Activated T-cell treated with anti-CD3 and anti-CD28 coated beads, Interleukin-2, amount 50 U/mL, for 4 hours (primary cell): ENCODE measurements around the gene HECTD1. TPM values are rescaled to one million over a fixed set of nuclear protein-coding genes. Genes with fewer than 3 reads are reported as not detected.
A peak's percentile ranks its signal among the peaks of the same experiment; 100 is the strongest.
"Not testable (repeated sequence)": the region's sequence is repeated elsewhere in the genome, so short reads cannot be mapped to it uniquely, and the experiment has no call there.

Source experiments
- ATAC-seq, 2 donors: fragments of 200-7000 bp; cut with Tn5 transposase; one replicate each; pipeline ENCODE4 v1.10.0; 2021
- DNase-seq: peaks from one replicate; pipeline ENCODE4 v3.0.0-alpha.2; 2020
- H3K27me3 Mint-ChIP-seq: one replicate; pipeline ENCODE4 v1.8.0; 2021; ENCODE audit warnings: low read depth, mixed read lengths
- H3K36me3 Mint-ChIP-seq: one replicate; pipeline ENCODE4 v1.8.0; 2022; ENCODE audit warnings: mixed read lengths; ENCODE audit not compliant: insufficient read depth
- H3K4me1 Mint-ChIP-seq: one replicate; pipeline ENCODE4 v1.8.0; 2021; ENCODE audit warnings: low read depth, mixed read lengths
- H3K4me3 Mint-ChIP-seq: one replicate; pipeline ENCODE4 v1.8.0; 2021; ENCODE audit warnings: mild to moderate bottlenecking, moderate library complexity, mixed read lengths
- H3K9me3 Mint-ChIP-seq: one replicate; pipeline ENCODE4 v1.8.0; 2021; ENCODE audit warnings: mixed read lengths
- total RNA-seq, 3 donors: library from RNA; stranded (reverse); gene quantifications; one replicate each; pipeline ENCODE4 v1.2.1, GENCODE V29; 2021

The HECTD1 gene
- total RNA-seq, 3 donors from 2014 or later = 100 to 102 (median 101) TPM

GRCh38 chr14:31208546-31209424, 1.2 kb upstream of the HECTD1 start:
- ATAC-seq (no peak), DNase-seq (peak; percentile 7)
- no peaks in the 10 kb centered on the region for H3K27me3 Mint-ChIP-seq
- no peaks in the 10 kb centered on the region for H3K9me3 Mint-ChIP-seq
- peaks cover 12% of the 10 kb centered on the region for H3K36me3 Mint-ChIP-seq
- H3K4me3 Mint-ChIP-seq = peak overlapping the region; percentile 96
- H3K4me1 Mint-ChIP-seq = peaks cover 50% of the 10 kb centered on the region

DNA sequence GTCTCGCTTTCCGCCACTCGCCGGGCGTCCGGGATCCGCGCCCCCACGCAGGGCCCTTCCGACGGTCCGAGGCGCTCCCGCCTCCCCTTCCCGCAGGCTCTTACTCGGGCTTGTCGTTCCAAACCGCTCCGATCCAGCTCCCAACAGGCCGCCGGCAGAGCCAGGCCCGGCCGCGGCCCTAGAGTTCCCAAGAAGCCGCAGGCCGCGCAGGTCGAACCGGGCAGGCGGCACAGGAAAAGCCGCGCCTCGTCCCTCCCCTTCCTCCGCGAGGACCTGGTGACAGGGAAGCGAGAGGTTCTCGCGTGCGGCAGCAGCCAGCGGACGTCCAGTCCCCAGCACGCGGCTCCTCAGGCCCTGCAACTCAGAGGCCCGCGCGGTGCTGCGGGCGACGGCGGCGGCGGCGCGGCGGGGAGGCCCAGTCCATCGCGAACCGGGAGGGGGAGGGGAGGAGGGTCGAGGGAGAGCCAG, 272 bp downstream of the HECTD1 start:
- Mint-ChIP-seq H3K4me1 (peaks cover 58% of the 10 kb centered on the region), H3K27me3 (no peaks in the 10 kb centered on the region)
- ATAC-seq = peak; percentile 39

DNA sequence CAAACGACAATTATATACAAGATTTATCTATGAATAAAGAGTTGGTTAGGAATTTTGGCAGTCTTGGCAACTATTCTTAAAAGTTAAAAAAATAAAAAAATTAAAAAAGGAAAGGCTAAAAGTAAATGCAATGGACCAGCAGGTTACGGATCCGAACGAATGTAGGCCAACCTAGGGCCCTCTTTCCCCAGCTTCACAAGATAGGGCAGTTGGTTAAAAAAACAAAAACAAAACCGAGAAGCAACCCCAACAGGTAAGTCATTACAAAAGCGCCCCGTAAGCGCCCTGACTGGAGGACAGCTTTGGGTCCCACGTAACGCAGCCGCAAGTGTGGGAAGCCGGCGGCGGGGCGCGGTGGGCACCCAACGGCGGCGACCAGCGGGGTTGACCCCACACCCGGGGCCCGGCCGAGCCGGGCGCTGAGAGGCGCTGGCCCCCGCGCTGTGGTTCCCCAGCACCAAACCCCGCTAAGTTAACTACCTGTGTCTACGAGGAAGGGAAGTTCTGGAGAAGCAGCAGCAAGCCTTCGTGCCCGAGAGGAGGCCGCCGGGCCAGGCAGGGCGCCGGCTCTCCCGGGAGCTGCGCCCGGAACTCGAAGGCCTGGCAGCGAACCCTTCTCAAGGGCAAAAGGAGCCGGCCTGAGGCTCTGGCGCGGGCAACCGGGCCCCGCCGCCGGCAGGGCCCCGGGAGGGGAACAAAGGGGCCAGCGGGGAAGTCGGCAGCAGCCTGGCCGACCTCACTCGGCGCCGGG, 882 bp downstream of the HECTD1 start:
- DNase-seq (peak; percentile 23), ATAC-seq (peak; percentile 7 to 10)
- H3K36me3 Mint-ChIP-seq = peaks cover 24% of the 10 kb centered on the region
- H3K4me1 Mint-ChIP-seq = peaks cover 61% of the 10 kb centered on the region
- H3K4me3 Mint-ChIP-seq = peak overlapping the region; percentile 96
- no peaks in the 10 kb centered on the region for H3K9me3 Mint-ChIP-seq
- no peaks in the 10 kb centered on the region for H3K27me3 Mint-ChIP-seq

More for the DNA sequence above, 272 bp downstream of the HECTD1 start:
- H3K4me3 Mint-ChIP-seq = peak overlapping the region; percentile 96
- no peaks in the 10 kb centered on the region for H3K9me3 Mint-ChIP-seq
- DNase-seq = no peak
- peaks cover 21% of the 10 kb centered on the region for H3K36me3 Mint-ChIP-seq

DNA sequence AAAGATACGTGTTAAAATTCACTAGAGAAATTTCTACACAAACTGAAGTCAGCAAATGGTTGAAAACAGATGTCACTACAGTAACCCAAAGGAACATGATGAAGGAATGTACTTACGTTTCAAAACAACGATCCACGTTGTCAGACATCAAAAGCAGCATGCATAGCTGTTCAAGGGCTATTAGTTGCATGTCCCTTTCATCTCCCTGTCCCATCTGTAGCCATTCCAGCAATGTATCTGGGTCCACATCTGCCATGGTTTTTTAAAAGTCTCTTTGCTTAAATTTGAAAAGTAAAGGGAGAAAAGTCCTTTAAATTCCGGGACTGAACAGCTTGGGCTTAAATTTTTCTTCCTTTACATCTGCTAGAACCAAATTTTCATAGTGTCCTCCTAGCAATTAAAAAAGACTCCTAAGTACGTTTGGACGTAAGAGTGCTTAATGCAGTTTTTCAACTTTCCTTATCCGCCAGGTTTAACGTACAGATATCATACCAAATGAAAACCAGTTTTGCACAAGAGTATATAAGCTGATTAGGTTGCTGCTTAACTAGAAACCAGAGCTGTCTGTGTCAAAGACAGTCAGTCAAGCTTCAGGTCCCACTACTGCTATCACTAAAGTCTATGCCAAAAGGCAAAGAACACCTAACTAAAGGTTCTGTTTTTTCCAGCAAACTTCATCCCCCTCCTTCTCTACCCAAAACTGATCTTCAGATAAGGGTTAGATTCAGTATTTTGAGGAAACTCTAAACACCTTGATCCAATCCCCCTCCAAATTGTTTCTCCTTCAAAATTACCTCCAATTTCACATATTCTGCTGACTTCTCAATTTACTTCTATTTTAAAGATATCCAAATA, 1.7 kb downstream of the HECTD1 start:
- Mint-ChIP-seq H3K4me1 (peaks cover 60% of the 10 kb centered on the region), H3K4me3 (peak overlapping the region; percentile 96), H3K36me3 (peaks cover 26% of the 10 kb centered on the region), H3K9me3 (no peaks in the 10 kb centered on the region), H3K27me3 (no peaks in the 10 kb centered on the region)
- DNase-seq (no peak), ATAC-seq (no peak)

DNA sequence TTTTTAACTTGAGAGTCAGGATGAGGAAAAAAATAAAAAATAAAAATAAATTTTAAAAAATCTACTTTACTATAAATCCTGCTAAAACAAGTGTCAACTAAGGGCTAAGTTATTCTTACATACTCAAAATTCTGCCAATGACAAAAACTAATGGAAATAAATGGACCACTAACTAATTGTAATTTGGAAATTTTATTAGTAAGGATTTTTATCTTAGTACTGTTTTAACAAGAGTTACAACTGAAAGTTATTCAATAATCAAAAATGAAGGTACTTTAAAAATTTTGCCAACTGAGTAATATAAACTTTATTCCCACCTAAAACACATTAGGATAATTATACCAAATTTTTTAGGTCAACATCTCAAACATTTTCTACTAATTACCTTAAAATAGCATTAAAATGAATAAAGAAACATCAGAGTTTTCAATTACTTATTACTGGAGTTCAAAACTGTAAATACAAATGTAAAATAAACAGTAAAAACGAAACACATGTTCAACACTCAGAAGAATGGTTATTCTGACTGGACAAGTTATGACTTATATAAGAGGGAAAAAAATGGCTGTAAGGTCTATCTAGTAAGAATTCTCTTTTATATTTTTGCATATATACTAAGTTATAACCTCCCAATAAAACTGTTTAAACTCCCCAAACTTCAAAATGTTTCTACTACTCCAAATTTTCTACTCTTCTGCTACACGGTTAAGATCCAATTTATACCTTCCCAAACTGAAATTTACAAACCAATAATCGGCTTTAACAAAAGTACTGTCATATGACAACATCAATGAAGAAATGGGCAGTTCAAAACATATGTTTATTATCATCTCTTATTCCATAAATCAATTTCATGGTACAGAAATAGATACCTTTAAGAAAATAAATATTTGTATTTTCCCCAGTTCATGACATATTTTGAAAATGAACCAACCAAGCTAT, 2.7 kb downstream of the HECTD1 start:
- Mint-ChIP-seq H3K36me3 (peaks cover 33% of the 10 kb centered on the region), H3K27me3 (no peaks in the 10 kb centered on the region), H3K9me3 (no peaks in the 10 kb centered on the region), H3K4me1 (peaks cover 59% of the 10 kb centered on the region), H3K4me3 (peak overlapping the region; percentile 96)
- no peak for ATAC-seq
- no peak for DNase-seq

DNA sequence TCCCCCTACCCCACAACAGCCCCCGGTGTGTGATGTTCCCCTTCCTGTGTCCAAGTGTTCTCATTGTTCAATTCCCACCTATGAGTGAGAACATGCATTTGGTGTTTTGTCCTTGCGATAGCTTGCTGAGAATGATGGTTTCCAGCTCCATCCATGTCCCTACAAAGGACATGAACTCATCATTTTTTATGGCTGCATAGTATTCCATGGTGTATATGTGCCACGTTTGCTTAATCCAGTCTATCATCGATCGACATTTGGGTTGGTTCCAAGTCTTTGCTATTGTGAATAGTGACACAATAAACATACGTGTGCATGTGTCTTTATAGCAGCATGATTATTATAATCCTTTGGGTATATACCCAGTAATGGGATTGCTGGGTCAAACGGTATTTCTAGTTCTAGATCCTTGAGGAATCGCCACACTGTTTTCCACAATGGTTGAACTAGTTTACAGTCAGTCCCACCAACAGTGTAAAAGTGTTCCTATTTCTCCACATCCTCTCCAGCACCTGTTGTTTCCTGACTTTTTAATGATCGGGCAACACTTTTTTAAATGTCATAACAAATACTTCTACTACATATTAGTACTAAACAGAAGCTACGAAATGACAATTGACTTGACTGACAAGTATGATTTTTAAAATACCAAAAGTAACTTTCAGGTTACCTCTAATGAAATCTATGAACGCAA, 3.5 kb downstream of the HECTD1 start:
- not testable (repeated sequence) for DNase-seq, ATAC-seq, H3K9me3 Mint-ChIP-seq, H3K4me3 Mint-ChIP-seq, H3K27me3 Mint-ChIP-seq
- Mint-ChIP-seq H3K4me1 (peaks cover 57% of the 10 kb centered on the region), H3K36me3 (peaks cover 36% of the 10 kb centered on the region)

DNA sequence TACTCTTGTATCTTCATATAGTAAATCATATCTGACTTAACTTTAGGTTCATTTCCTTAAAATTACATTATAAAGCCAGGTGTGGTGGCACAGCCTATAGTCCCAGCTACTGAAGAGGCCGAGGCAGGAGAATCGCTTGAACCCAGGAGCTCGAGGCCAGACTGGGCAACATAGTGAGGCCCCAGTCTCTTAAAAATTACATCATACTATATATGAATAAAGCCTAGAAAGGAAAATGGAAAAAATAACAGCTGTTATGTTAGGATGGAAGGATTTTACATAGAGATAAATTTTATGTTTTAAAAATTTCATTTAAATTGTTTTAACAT, 4.2 kb downstream of the HECTD1 start:
- Mint-ChIP-seq H3K36me3 (peaks cover 36% of the 10 kb centered on the region), H3K4me1 (peaks cover 53% of the 10 kb centered on the region), H3K9me3 (no peaks in the 10 kb centered on the region), H3K27me3 (no peaks in the 10 kb centered on the region), H3K4me3 (no peak overlapping the region)
- ATAC-seq (no peak), DNase-seq (no peak)

GRCh38 chr14:31201111-31201510, 6.5 kb downstream of the HECTD1 start:
- no peak for DNase-seq
- no peaks in the 10 kb centered on the region for H3K27me3 Mint-ChIP-seq
- peaks cover 61% of the 10 kb centered on the region for H3K4me1 Mint-ChIP-seq
- peaks cover 50% of the 10 kb centered on the region for H3K36me3 Mint-ChIP-seq
- ATAC-seq = no peak
- no peaks in the 10 kb centered on the region for H3K9me3 Mint-ChIP-seq
- H3K4me3 Mint-ChIP-seq = no peak overlapping the region

DNA sequence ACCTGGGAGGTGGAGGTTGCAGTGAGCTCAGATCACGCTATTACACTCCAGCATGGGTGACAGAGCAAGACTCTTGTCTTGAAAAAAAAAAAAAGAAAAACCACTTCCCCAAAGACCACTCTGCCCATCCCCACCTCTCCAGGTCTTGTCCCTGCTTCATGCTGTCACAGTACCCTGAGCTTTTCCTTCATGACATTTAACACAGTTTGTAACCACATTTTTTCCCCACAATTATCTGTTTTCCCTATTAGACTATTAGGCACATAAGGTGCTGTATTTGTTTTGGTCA, 6.9 kb downstream of the HECTD1 start:
- DNase-seq = no peak
- ATAC-seq = no peak
- peaks cover 47% of the 10 kb centered on the region for H3K36me3 Mint-ChIP-seq
- no peaks in the 10 kb centered on the region for H3K9me3 Mint-ChIP-seq
- peaks cover 59% of the 10 kb centered on the region for H3K4me1 Mint-ChIP-seq
- no peak overlapping the region for H3K4me3 Mint-ChIP-seq
- H3K27me3 Mint-ChIP-seq = no peaks in the 10 kb centered on the region

DNA sequence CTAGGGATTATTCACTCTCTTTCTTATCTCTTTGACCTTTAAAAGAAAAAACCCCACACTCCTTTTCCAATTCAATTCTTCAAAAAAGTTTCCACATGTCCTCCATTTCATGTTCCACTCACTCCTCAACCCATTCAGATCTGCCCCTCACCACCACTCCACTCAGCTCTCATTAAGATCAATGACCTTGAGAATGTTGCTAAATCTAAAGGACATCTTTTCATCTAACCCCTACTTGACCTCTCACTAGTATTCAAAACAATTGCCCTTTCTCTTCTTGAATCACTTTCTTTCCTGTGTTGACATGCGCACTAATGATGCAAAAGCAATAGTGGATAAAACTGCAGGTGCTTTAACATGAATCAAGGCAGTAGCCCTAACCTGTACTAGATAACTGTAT, 9.9 kb downstream of the HECTD1 start:
- Mint-ChIP-seq H3K27me3 (no peaks in the 10 kb centered on the region), H3K4me1 (peaks cover 47% of the 10 kb centered on the region), H3K4me3 (no peak overlapping the region), H3K9me3 (no peaks in the 10 kb centered on the region), H3K36me3 (peaks cover 32% of the 10 kb centered on the region)
- DNase-seq (no peak), ATAC-seq (no peak)

DNA sequence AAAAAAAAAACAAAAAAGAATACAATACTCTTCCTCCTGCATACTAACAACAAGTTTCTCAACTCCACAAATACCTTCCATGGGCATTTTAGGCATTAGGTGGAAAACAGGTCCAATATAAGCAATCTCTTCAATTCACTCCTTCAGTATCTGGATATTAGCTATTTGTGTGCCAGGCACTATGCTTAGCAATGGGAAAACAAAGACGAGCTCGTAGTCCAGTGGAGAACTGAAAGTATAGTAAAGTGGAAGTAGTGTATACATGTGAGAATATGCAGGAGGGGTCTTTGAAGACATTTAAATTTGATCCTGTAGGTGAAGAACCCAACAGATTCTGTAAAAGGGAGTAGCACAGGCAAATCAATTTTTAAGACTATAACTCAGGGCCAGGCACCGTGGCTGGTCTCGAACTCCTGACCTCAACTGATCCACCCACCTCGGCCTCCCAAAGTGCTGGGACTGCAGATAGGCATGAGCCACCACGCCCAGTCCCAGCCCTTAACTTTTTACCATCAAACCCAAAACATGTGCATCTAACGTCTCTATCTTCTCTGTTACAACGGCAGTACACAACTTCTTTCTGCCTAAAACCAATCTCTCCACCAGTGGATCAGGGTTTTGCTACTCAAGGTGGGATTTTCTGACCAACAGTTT, 10.6 kb downstream of the HECTD1 start:
- Mint-ChIP-seq H3K9me3 (no peaks in the 10 kb centered on the region), H3K4me3 (no peak overlapping the region), H3K36me3 (peaks cover 28% of the 10 kb centered on the region), H3K27me3 (no peaks in the 10 kb centered on the region), H3K4me1 (peaks cover 46% of the 10 kb centered on the region)
- ATAC-seq = no peak
- no peak for DNase-seq

DNA sequence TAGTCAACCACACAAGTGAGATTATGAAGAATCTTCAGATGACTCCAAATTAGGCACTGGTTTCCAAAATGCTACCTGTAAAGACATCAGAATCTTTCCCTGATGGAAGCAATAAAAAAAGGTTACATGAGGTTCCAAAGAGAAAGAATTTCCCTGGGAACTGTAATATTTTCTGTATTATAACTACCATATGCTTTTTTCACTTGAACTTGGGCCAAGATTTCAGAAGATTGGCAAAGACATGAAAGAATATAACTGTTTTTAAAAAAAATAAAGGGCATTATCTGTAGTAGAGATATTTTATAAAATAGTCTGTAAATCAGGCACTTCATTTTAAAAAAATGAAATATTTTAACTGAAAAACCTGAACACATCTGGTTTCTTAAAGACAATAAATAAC, 12.9 kb downstream of the HECTD1 start:
- ATAC-seq (no peak), DNase-seq (no peak)
- Mint-ChIP-seq H3K27me3 (no peaks in the 10 kb centered on the region), H3K4me1 (peaks cover 44% of the 10 kb centered on the region), H3K4me3 (no peak overlapping the region), H3K9me3 (no peaks in the 10 kb centered on the region), H3K36me3 (peaks cover 24% of the 10 kb centered on the region)

GRCh38 chr14:31194095-31194494, 13.5 kb downstream of the HECTD1 start:
- Mint-ChIP-seq H3K4me1 (peaks cover 44% of the 10 kb centered on the region), H3K9me3 (no peaks in the 10 kb centered on the region)
- ATAC-seq = peak; percentile 59 to 65

More at GRCh38 chr14:31194095-31194494, 13.5 kb downstream of the HECTD1 start:
- Mint-ChIP-seq H3K4me3 (no peak overlapping the region), H3K36me3 (peaks cover 23% of the 10 kb centered on the region), H3K27me3 (no peaks in the 10 kb centered on the region)
- DNase-seq = no peak
